T-helper 1 cell (primary cell): ENCODE data around the gene QKI.

Experiments used
- DNase-seq, 5 donors: peaks; one replicate each; pipeline ENCODE4 v3.0.0-alpha.2; 2012 to 2020

Gene QKI

GRCh38 chr6:163626073-163626867 lies 211.8 kb downstream of the QKI start:
- DNase-seq, result no peak

DNA sequence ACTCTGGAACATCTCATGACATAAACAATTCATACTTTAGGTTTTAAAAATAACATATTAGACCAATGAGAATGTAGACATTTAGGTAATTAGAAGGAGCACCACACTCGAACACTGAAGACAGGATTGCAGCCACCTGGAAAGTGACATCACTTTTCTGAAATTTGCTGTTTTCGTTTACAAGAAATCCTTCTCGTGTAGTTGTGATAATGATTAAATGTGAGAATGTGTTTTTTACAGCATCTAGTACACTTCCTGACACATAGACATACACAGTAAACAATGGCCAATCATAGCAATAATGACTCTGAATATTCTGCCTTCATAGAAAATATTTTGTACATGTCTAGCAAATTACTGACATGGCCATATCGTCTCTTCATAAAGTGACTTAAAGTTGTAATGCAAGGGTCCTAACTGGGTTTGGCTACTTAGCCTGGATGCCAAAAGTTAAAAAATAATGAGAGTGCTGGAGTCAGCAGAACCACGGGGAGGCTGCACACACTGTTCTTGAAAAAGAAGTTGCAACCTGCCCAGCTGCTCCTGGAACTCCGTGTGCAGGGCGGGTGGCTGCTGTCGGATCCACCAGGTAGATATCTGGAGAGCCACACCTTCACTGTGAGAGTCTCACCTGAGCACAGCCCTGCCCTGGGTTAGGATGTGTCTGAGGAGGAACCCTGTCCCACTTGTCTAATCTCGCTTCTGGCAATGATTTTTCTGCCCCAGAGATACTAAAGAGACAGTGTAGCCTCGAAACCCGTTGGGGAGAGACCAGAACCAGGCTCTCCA lies 212.9 kb downstream of the QKI start:
- peak in 1 of 5 donors; percentile 45 for DNase-seq
